PFSK-1 (cell line): ENCODE measurements around the gene ERCC1.
A peak's percentile ranks its signal among the peaks of the same experiment; 100 is the strongest.

Source experiments
- FOXP2 ChIP-seq: optimal IDR thresholded peaks from 2 replicates; pipeline ENCODE3; 2011; ENCODE audit warnings: borderline replicate concordance, control low read depth, inconsistent platforms; ENCODE audit not compliant: insufficient read depth; ENCODE audit errors: extremely low read length, extremely low read depth
- POLR2AphosphoS5 ChIP-seq: IDR thresholded peaks from 2 replicates; pipeline ENCODE4 v1.6.1; 2012; ENCODE audit warnings: low read depth, mild to moderate bottlenecking, control low read depth, low read length, moderate library complexity
- REST ChIP-seq, 2 experiments: IDR thresholded peaks; 2 replicates each; pipeline versions ENCODE4 v1.6.1 to v1.8.0; 2011 to 2012; ENCODE audit warnings: low read depth in 2 of 2, low read length in 2 of 2, control low read depth in 1 of 2, inconsistent platforms in 1 of 2, mild to moderate bottlenecking in 1 of 2, moderate library complexity in 1 of 2; ENCODE audit not compliant: insufficient read depth in 1 of 2
- SIN3A ChIP-seq: IDR thresholded peaks from 2 replicates; pipeline ENCODE4 v1.6.1; 2012; ENCODE audit warnings: mild to moderate bottlenecking, low read length, moderate library complexity, borderline replicate concordance; ENCODE audit not compliant: insufficient read depth
- TAF1 ChIP-seq: IDR thresholded peaks from 2 replicates; pipeline ENCODE4 v1.6.1; 2012; ENCODE audit warnings: low read length, control low read depth, borderline replicate concordance; ENCODE audit not compliant: insufficient read depth

The ERCC1 gene

GRCh38 chr19:45468803-45469131 is 45.0 kb upstream of the ERCC1 start:
- TF ChIP-seq POLR2AphosphoS5 (no peak), REST (IDR thresholded peaks at IDR 0.05; ENCODE audit: insufficient read depth in 1 of 2, low read depth in 2 of 2, low read length in 2 of 2) (no peak), TAF1 (no peak), FOXP2 (no peak), SIN3A (no peak)

- no peak for TF ChIP-seq SIN3A
- no peak for TF ChIP-seq TAF1
- TF ChIP-seq FOXP2 = no peak
- TF ChIP-seq REST (IDR thresholded peaks at IDR 0.05; ENCODE audit: insufficient read depth in 1 of 2, low read depth in 2 of 2, low read length in 2 of 2) = no peak
- no peak for TF ChIP-seq POLR2AphosphoS5
Measured at GRCh38 chr19:45468159-45468651, 44.5 kb upstream of the ERCC1 start.

GRCh38 chr19:45467456-45468158 is 43.9 kb upstream of the ERCC1 start, which contains the start of gene FOSB:
Gene FOSB, plus strand, starts transcription at chr19:45467996. Its CDS starts 591 bp downstream, at chr19:45468587.
- TF ChIP-seq FOXP2 (peak; percentile 51), SIN3A (no peak; the same call in none of the 2 replicates), REST (IDR thresholded peaks at IDR 0.05; ENCODE audit: insufficient read depth in 1 of 2, low read depth in 2 of 2, low read length in 2 of 2) (no peak; a peak in 1 of 4 replicates), POLR2AphosphoS5 (peak; percentile 82; the same call in 1 of the 2 replicates), TAF1 (peak; percentile 78; the same call in 1 of the 2 replicates)

GRCh38 chr19:45467115-45467455 is 43.4 kb upstream of the ERCC1 start:
- no peak for TF ChIP-seq SIN3A
- no peak for TF ChIP-seq FOXP2
- no peak for TF ChIP-seq POLR2AphosphoS5
- TF ChIP-seq REST (IDR thresholded peaks at IDR 0.05; ENCODE audit: insufficient read depth in 1 of 2, low read depth in 2 of 2, low read length in 2 of 2) = no peak; a peak in 1 of 4 replicates
- TF ChIP-seq TAF1 = no peak
